K562 (cell line): Measurements from ENCODE around the gene OTOGL. TPM values are rescaled to one million over a fixed set of nuclear protein-coding genes. Genes with fewer than 3 reads are reported as not detected.

ENCODE experiments used
- ATAC-seq: fragments of 200-7000 bp; cut with Tn5 transposase; 3 replicates; pipeline ENCODE4 v1.9.1; 2020; ENCODE audit warnings: moderate library complexity
- BruUV-seq: library from RNA; stranded (reverse); fragments of 400-500 nt; replicated peaks from 2 replicates; lab custom pipeline; 2021; lab: Mats Ljungman, UMichigan
- CTCF ChIA-PET: fragments of 300-600 bp; formaldehyde crosslinking; extraction: SDS; loops from one replicate; lab custom pipeline; 2021; ENCODE audit warnings: low intra/inter-chr PET ratio; lab: Yijun Ruan, JAX
- POLR2A ChIA-PET: fragments of 300-600, 350-650 bp; sonication (Branson Sonifier 250); formaldehyde crosslinking; extraction: SDS; loops from one replicate; lab custom pipeline; 2021; ENCODE audit warnings: antibody characterized with exemption, inconsistent platforms; lab: Yijun Ruan, JAX
- DNase-seq, 4 experiments: peaks; one replicate each; pipeline versions ENCODE4 v3.0.0 to v3.0.0-alpha.2; 2011 to 2018; ENCODE audit warnings: low spot score in 3 of 4, mixed read lengths in 3 of 4; ENCODE audit errors: extremely low read depth in 1 of 4
- FAIRE-seq: peaks from 2 replicates; lab custom pipeline; 2011; peaks lifted over from hg19 to GRCh38; lab: Jason Lieb, UNC
- H2AFZ ChIP-seq: 2 replicates; pipeline ENCODE4 v1.6.0; 2011; ENCODE audit warnings: low read depth, low read length, control low read depth, inconsistent platforms
- H3K27ac ChIP-seq: fragments of 200-600 bp; 3 replicates; pipeline ENCODE4 v1.8.0; 2011; ENCODE audit warnings: low read depth, mild to moderate bottlenecking, control low read depth, inconsistent platforms, low read length, moderate library complexity, mixed read lengths; ENCODE audit errors: extremely low read depth
- H3K27me3 ChIP-seq, 2 experiments: fragments of 300-600 bp in 1 of 2; 2 replicates in 1 of 2; 3 replicates in 1 of 2; pipeline versions ENCODE4 v1.6.0 to v1.8.0; 2011; ENCODE audit warnings: inconsistent platforms in 2 of 2, low read length in 2 of 2, mild to moderate bottlenecking in 1 of 2, mixed read lengths in 1 of 2, moderate library complexity in 1 of 2; ENCODE audit not compliant: control insufficient read depth in 2 of 2, insufficient read depth in 2 of 2
- H3K36me3 ChIP-seq: fragments of 300-600 bp; 3 replicates; pipeline ENCODE4 v1.8.0; 2011; ENCODE audit warnings: mild to moderate bottlenecking, low read length, inconsistent platforms; ENCODE audit not compliant: control insufficient read depth, insufficient read depth
- H3K4me1 ChIP-seq, 2 experiments: fragments of 200-600 bp in 1 of 2; replicated peaks in 1 of 2; 2 replicates in 1 of 2; 3 replicates in 1 of 2; pipeline versions ENCODE4 v1.5.1 to v1.8.0; 2011; ENCODE audit warnings: inconsistent platforms in 2 of 2, low read length in 2 of 2, mild to moderate bottlenecking in 1 of 2, mixed read lengths in 1 of 2, moderate library complexity in 1 of 2; ENCODE audit not compliant: control insufficient read depth in 2 of 2, insufficient read depth in 2 of 2
- H3K4me2 ChIP-seq: 2 replicates; pipeline ENCODE4 v1.6.1; 2011; ENCODE audit warnings: low read length, control low read depth, inconsistent platforms, mixed read lengths; ENCODE audit not compliant: insufficient read depth
- H3K4me3 ChIP-seq: fragments of 200-600 bp; sonication (generic), shearing (Covaris generic); 2 replicates; pipeline ENCODE4 v1.5.1; 2016; ENCODE audit warnings: control low read depth, inconsistent platforms
- H3K79me2 ChIP-seq: fragments of 200-600 bp; 3 replicates; pipeline ENCODE4 v1.8.0; 2011; ENCODE audit warnings: low read length, inconsistent platforms; ENCODE audit not compliant: control insufficient read depth, insufficient read depth
- H3K9ac ChIP-seq, 2 experiments: 2 replicates each; pipeline versions ENCODE4 v1.6.0 to v1.6.1; 2011; ENCODE audit warnings: low read depth in 2 of 2, low read length in 2 of 2, control low read depth in 1 of 2, inconsistent platforms in 1 of 2, mild to moderate bottlenecking in 1 of 2, mixed read lengths in 1 of 2; ENCODE audit not compliant: insufficient read depth in 1 of 2
- H3K9me1 ChIP-seq: one replicate; pipeline ENCODE4 v1.6.0; 2011; ENCODE audit warnings: inconsistent platforms, mild to moderate bottlenecking, low read length, moderate library complexity; ENCODE audit not compliant: control insufficient read depth, insufficient read depth
- H3K9me3 ChIP-seq: replicated peaks from 2 replicates; pipeline ENCODE4 v1.5.1; 2011; ENCODE audit warnings: low read depth, low read length, inconsistent platforms; ENCODE audit not compliant: control insufficient read depth, insufficient read depth
- H4K20me1 ChIP-seq: replicated peaks from 2 replicates; pipeline ENCODE4 v1.6.1; 2011; ENCODE audit warnings: low read length, inconsistent platforms, mixed read lengths; ENCODE audit not compliant: control insufficient read depth, insufficient read depth
- ARNT ChIP-seq, 2 experiments: fragments of 450-650 bp; IDR thresholded peaks; 2 replicates each; pipeline ENCODE4 v1.6.1; 2016; ENCODE audit warnings: mild to moderate bottlenecking in 1 of 2
- HNRNPK ChIP-seq: fragments of 200-400 bp; formaldehyde crosslinking; IDR thresholded peaks from one replicate; pipeline ENCODE4 v1.6.1; 2018; ENCODE audit warnings: mild to moderate bottlenecking, low read depth, low read length; ENCODE audit not compliant: poor library complexity, severe bottlenecking
- KDM4B ChIP-seq, 2 experiments: fragments of 450-650 bp in 1 of 2; sonication (generic) in 1 of 2; IDR thresholded peaks; 2 replicates each; pipeline ENCODE4 v1.6.1; 2016 to 2017; ENCODE audit warnings: borderline replicate concordance in 2 of 2, antibody characterized with exemption in 1 of 2, low read depth in 1 of 2, mild to moderate bottlenecking in 1 of 2
- NR2F6 ChIP-seq: fragments of 450-650 bp; formaldehyde crosslinking; IDR thresholded peaks from 2 replicates; pipeline ENCODE4 v1.4.0; 2020; ENCODE audit warnings: mild to moderate bottlenecking
- RB1 ChIP-seq: fragments of 450-650 bp; IDR thresholded peaks from 2 replicates; pipeline ENCODE4 v1.6.1; 2017; ENCODE audit warnings: low read depth, mild to moderate bottlenecking
- SIX5 ChIP-seq, 2 experiments: IDR thresholded peaks; 2 replicates each; pipeline ENCODE4 v1.6.1; 2011; ENCODE audit warnings: low read length in 2 of 2, borderline replicate concordance in 1 of 2, low read depth in 1 of 2, mild to moderate bottlenecking in 1 of 2, moderate library complexity in 1 of 2; ENCODE audit not compliant: insufficient read depth in 1 of 2
- ZNF764 ChIP-seq: fragments of 250-450 bp; sonication (Bioruptor Pico); IDR thresholded peaks from 2 replicates; pipeline ENCODE4 v1.4.0; 2020; ENCODE audit warnings: low read depth, mild to moderate bottlenecking, moderate library complexity
- WGBS: fragments of 100-300 bp; shearing (Covaris generic); methylation state at CpG from one replicate; pipeline ENCODE4 v1.1.6; 2016; ENCODE audit warnings: low coverage, mixed read lengths; ENCODE audit not compliant: insufficient coverage; ENCODE audit errors: missing lambda C conversion rate; 5-methylcytosine and 5-hydroxymethylcytosine counted together
- in situ Hi-C: fragments of 300-500 bp; cut with MboI; formaldehyde crosslinking; loops from 4 replicates; pipeline ENCODE4 v1.15.0; 2018; ENCODE audit warnings: inconsistent platforms, mixed read lengths
- intact Hi-C: fragments of 100-400 bp; cut with micrococcal nuclease; formaldehyde crosslinking; loops from 2 replicates; pipeline ENCODE4 v1.14.2; 2022
- polyA plus RNA-seq, 8 experiments: library from polyadenylated mRNA; depleted of rRNA in 4 of 8; stranded (reverse) in 5 of 8; unstranded in 3 of 8; fragments of >200 nt; fragmentation: Nextera tagmentation in 2 of 8; fragmentation: Illumina TruSeq in 1 of 8; extraction: Ambion mirVana in 2 of 8; extraction: Trizol in 1 of 8; gene quantifications; 2 replicates each; pipeline versions ENCODE4 v1.2.1 to v1.2.3, GENCODE V29; 2011 to 2014; ENCODE audit warnings: inconsistent platforms in 1 of 8, missing spikeins in 1 of 8
- total RNA-seq, 7 experiments: library from RNA; depleted of rRNA in 6 of 7; stranded (reverse); fragments of >200 nt in 6 of 7; fragmentation: Illumina TruSeq in 2 of 7; extraction: Trizol in 2 of 7; gene quantifications; 2 replicates each; pipeline versions ENCODE4 v1.2.1 to v1.2.3, GENCODE V29; 2011 to 2021; ENCODE audit warnings: low replicate concordance in 1 of 7

Gene OTOGL
- total and polyA plus RNA-seq, 9 of the 15 experiments (the other 6 are each of a cell fraction or from before 2014, with no cell fraction given): 0.02 to 0.03 TPM; not detected in 7

DNA sequence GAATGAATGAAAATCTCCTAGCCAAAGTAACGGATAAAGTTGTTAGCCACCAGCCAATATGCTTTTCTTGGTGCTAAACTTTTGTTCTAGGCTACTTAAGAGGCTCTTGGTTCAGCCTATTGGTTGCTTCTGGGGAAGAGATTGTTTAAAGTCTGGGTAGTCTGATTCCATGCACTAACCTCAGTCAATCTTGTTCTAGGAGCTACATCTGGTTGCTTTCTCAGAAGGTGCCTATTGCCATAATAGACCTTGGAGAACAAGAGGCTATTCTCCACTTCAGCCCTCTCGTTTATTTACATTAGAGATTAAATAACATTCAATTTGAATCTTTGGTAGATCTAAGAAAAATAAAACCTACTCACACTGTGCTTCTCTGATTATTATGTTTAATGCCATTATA lies 40.8 kb upstream of the OTOGL start:
- Histone ChIP-seq H3K4me1 (no peaks in the 10 kb centered on the region), H3K36me3 (no peaks in the 10 kb centered on the region), H3K27ac (no peak overlapping the region), H3K4me2 (no peak overlapping the region), H3K79me2 (no peaks in the 10 kb centered on the region), H3K27me3 (no peaks in the 10 kb centered on the region), H3K4me3 (no peak overlapping the region), H2AFZ (no peak overlapping the region), H3K9ac (no peak overlapping the region), H3K9me1 (no peaks in the 10 kb centered on the region), H4K20me1 (no peaks in the 10 kb centered on the region), H3K9me3 (no peaks in the 10 kb centered on the region)
- ChIA-PET CTCF (no interaction called here), POLR2A (no interaction called here)
- FAIRE-seq: no peak
- ATAC-seq: no peak
- 0% methylated on average over 2 of the region's 2 CpGs for WGBS
- no peak for DNase-seq
- intact Hi-C loops (no loop called here), in situ Hi-C loops (no loop called here)
- no TSS peak for BruUV-seq
- TF ChIP-seq KDM4B (IDR thresholded peaks at IDR 0.05; ENCODE audit: borderline replicate concordance in 2 of 2, low read depth in 1 of 2): no peak
- no peak for TF ChIP-seq NR2F6 (CRISPR knock-in tag)
- TF ChIP-seq HNRNPK: no peak
- no peak for TF ChIP-seq RB1
- TF ChIP-seq SIX5 (IDR thresholded peaks at IDR 0.05; ENCODE audit: borderline replicate concordance in 1 of 2, insufficient read depth in 1 of 2, low read depth in 1 of 2, low read length in 2 of 2): no peak
- TF ChIP-seq ZNF764 (CRISPR knock-in tag): no peak
- no peak for TF ChIP-seq ARNT (IDR thresholded peaks at IDR 0.05)
